ENCODE results near the gene GPSM1. TPM values are rescaled to one million over a fixed set of nuclear protein-coding genes. Genes with fewer than 3 reads are reported as not detected.
A peak's percentile ranks its signal among the peaks of the same experiment; 100 is the strongest.

GPSM1 gene
- total RNA-seq, 1 donor from 2014 or later = 24.6 TPM

DNA sequence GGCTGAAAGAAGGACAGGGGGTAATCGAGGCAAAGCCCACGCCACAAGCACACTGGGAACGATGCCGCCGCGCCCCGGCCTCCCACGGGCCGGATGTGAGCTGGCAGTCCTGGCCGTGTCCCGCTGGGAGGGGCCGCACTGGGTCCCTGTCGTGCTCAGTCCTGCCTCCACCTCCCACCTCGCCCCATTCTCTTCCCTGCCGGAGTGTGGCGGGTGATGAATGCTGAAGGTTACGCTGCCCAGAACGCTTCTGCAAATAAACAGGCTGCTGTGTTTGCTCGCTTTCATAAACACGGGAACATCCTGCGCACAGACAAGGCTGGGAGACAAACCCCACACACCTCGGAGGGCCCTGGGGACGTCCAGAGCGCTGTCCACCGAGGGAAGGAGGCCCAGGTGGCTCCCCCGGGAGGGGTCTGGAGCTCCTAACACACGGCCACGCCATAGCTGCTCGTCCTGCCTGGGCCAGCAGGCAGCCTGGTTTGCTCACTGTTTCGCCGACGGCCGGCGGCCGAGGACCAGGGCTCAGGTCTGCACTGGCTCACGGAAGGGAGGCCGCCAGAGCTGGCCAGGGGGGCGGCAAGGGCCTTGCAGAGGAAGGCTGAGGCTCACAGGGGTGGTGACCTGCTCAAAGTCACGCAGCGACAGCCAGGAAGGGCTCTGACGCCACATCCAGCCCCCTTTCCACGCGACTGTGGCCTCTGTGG lies 33.9 kb downstream of the GPSM1 start:
- DNase-seq (ENCODE audit: low spot score) = peak; percentile 53

DNA sequence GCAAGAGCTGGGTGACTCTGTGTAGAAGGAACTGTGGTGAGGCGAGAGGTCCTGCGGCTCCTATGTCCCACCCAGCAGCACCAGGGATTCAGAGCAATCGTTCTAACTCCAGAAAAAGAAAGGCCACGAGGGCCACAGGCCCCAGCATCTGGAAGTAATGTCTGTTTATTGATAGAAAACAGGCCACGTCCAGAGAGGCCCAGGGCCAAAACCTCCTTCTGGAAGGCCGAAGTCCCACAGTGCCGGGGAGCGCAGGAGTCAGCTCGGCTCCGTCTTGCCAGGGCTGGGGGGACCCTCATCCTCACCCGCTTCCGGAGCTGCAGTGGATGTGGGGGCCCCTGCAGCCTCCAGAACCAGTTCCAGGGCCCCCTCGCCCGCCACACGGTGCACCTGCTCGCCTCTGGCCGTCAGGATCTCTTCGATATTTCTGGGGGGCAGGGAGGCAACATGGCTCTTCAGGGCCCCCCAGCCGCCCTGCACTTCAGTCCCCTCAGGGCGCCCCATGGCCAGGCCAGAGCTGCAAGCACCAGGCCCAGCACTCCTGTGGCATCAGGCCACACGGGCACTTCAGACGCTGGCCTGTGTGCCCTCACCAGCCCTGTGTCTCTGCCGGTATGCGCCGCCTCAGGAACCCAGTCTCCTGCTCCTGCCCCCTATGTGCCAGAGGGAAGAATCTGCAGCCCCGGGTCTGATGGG lies 34.6 kb downstream of the GPSM1 start:
- peak; percentile 46 for DNase-seq (ENCODE audit: low spot score)

DNA sequence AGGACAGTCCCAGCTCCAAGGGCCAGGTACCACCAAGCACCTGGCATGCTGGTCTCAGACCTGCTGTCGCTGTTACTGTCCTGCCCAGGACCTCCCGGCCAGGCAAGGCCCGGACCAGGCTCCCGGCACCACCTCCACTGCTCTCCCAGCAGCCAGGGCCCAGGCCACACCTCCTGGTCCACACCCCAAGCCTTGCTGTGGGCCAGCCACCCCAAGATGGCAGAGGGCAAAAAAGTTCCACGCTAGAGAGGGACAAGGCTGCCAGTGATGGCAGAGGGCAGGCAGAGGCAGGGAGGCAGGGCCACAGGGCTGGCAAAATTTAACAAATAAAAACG lies 35.1 kb downstream of the GPSM1 start:
- DNase-seq (ENCODE audit: low spot score) = no peak

DNA sequence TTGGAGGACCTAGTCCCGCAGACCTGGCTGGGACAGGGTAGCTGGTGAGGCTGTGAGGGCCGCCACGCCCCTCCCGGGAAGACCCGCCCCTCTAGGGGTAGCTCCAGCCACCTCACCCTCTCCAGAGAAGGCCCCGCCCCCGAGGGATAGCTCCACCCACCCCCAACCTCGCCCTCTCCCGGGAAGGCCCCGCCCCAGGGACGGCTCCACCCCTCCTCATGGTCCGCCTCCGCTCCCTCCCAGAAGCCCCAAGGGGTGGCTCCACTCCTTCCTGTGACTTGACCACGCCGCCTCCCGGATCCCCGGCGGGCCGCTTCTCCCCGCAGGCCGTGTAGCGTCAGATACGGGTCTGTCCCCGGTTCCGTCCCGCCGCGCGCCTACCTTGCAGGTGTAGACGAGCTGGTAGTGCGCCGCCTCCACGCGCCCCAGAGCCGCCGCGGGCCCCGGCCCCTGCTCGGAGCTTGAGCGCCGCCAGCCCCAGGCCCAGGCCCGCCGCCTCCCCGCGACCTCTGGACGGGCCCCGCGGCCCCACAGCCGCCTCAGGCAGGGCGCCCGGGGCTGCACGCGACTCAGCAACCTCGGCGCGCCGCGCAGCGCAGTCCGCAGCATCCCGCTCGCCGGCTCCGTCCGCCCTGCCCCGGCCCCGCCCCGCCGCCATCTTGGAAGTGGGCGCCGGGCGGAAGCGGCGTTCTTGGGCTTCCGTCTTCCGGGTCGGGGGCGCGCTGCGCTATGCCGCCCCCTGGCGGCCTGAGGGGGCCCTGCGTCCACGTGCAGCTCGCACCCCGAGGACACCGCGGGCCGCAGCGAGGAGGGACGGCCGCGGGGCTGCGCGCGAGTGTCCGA lies 36.0 kb downstream of the GPSM1 start, which contains the start of gene DNLZ:
TSS of gene DNLZ (minus strand) at position 639 of the 843 bp plus-strand sequence. CDS start at position 609, 30 bp downstream.
- DNase-seq (ENCODE audit: low spot score) = peak; percentile 97

DNA sequence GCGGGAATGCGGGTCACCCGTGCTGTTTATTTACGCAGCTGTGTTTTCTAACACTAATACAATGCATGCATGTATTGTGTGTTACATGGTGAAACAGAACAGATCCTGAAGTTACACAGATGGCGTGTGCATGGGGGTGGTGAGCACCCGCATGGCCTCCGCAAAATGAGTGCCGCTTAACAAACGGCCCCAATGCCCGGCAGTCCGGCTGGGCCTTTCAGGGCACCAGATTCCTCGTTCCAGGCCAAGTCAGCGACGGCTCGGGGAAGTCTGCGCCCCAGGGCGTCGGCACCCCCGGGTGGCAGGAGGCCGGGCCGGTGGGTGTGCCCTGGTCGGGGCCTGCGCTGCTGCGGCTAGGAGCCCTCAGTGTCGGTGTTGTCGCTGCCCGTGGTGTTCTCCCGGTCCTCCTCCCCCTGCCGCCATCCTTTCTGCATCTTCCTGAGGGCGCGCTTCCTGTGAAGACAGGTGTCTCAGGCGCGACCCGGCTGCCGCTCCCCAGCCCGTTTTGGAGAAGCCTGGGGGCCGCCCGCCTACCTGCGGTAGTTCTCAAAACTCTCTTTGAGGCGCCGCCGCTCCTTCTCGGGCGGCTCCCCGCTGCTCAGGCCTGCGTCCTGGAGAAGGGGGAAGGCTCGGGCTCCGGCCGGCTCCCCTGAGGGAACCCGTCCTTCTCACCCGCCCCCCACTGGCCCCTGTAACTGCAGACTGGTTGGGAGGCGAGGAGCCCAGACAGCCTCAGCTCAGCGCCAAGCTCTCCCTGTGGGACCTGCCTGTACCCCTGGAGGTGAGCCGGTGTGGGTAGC lies 36.8 kb downstream of the GPSM1 start:
- no peak for DNase-seq (ENCODE audit: low spot score)

DNA sequence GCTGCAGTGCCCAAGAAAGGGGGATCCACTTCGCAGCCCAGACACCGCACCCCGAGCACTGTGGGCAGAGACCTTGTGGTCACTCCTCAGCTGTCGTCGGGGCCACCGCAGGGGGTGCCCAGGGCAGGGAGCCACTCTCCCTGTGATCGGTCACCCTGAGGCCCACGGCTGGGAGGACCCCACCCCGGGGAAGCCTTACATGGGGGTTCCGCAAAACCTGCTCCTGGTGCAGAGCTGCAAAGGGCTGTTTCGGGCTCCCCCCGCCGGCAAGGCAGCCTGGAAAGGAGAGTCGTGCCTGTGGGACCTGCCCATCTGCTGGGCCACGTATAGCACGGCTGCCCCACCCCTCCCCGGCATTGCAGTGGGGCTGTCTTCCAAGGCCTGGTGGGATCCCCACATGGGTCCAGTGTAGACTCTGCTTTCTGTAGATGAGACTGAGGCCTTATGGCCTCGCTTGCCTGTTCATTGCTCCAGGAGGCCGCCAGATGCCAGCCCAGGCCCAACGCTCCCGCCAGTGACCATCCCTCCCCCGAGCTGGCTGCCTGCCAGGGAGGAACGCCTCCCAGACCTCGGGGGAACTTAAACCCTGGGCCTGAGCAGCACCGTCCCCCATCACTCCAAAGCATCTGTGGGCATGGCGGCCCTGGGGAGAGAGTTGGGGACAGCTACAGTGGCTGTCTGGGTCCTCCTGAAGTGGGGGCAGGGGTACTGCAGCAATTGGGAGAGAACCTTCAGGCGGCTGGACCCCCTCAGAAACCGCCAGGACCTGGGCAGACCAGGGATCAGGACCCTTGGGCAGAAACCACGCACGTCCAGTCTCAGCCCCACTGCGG lies 37.8 kb downstream of the GPSM1 start:
- DNase-seq (ENCODE audit: low spot score) = no peak

DNA sequence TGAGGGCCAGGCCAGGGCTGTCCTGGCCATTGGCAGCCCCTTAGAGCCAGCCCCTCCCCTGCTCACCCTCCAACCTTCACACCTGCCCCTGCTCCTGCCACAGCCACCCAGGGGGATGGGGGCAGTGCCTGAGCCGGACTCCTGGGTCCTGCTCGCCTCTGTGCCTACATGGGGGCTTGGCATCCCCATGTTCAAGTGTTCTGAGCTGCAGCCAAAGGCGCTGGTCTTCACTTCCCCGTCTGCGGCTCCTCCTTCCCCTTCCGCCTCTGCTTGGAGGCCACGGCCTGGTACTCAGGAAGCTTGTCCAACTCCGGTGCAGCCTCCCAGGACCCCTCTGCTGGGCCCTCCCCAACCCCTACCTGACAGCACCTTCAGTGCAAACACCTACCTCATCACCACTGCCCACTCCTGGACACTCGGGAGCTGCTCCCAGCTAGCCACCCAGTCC lies 38.5 kb downstream of the GPSM1 start:
- no peak for DNase-seq (ENCODE audit: low spot score)

DNA sequence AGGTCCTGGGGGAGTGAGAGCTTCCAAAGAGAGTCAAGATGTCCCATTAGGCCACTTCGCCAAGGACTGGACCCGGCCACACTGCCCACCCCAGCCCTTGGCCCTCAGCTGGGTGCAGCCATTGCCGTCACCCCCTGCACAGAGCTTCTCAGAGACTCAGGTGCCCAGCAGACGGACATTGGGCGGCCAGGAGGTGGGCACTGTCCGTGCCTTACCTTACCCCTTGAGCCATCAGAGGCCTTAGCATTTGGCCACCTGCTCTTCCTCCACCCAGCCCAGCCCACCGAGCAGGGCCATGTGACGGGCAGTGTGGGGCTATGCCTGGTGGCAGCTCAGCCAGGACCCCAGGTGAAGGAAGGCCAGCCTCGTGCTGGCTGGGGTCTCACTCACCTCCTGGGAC lies 39.5 kb downstream of the GPSM1 start:
- DNase-seq (ENCODE audit: low spot score) = no peak

DNA sequence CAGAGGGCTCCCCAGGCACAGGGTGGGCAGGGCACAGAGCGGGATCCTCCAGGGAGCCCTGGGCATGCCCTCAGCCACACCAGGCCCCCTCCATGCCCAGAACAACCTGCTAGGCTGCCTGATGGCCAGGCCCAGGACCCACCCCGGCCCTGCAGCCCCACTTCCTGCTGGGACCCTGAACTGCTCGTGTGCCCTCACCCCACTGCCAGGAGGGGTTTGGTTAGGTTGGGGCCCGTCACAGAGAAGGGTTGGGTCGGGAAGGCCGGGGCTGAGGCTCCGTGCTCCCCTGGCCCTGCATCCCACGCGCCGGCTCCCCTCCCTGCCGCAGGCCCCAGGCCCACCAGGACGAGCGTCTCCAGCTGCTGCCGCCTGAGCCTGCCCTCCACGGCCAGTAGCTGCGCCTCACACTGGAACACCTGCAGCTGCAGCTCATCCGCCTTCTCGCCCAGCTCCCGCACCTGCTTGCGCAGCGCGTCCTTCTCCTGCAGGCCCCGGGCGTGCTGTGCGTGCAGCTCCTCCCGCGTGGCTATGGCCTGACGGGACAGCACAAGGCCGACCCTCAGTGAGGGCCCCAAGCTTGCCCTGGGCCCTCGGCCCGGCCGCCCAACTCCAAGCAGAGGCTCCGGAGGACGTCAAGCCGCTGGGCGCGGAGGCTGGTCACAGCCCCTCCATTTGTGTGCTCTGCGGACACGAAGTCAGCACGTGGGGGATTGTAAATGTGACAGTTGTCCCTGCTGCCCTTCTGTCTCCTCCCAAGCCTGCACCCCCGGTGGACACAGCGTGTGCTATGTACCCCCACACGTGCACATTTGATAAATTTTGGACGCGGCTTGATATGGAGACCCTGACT lies 40.2 kb downstream of the GPSM1 start:
- no peak for DNase-seq (ENCODE audit: low spot score)

DNA sequence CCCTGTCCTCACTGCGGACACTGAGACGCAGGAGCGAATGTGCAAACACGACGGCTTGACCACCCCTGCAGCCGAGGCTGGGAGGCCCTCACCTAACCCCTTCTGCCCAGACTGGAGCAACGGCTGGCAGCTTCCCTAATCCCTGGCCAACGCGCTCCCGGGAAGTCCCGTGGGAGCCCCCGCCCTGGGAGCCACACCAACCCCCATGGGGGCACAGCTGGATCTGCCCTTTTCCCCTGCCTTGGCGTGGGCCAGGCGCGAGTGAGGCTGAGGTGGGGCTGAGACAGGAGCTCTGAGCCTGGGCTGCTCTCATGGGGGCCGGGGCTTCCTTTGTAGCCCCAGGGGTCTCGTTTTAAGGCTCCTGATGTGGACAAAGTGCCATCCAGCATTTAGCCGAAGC lies 40.9 kb downstream of the GPSM1 start:
- DNase-seq (ENCODE audit: low spot score) = no peak

DNA sequence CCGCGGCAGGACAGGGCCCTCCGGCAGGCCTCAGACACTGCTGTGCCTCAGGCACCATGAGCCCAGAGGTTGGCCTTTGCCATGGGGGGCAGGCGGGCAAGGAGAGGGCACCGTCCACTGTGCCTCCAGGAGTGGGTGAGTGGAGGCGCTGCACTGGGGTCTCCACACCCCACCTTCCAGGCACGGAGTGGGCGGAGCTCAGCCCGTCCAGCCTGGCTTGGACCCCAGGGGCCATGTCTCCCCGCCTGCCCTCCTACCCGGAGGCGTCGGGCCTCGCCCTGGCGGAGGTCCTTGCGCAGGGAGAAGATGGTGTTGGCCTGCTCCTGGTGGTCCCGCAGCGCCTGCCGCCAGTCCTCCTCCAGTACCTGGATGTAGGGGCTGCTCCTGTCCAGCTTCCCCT lies 42.7 kb downstream of the GPSM1 start:
- DNase-seq (ENCODE audit: low spot score) = no peak

DNA sequence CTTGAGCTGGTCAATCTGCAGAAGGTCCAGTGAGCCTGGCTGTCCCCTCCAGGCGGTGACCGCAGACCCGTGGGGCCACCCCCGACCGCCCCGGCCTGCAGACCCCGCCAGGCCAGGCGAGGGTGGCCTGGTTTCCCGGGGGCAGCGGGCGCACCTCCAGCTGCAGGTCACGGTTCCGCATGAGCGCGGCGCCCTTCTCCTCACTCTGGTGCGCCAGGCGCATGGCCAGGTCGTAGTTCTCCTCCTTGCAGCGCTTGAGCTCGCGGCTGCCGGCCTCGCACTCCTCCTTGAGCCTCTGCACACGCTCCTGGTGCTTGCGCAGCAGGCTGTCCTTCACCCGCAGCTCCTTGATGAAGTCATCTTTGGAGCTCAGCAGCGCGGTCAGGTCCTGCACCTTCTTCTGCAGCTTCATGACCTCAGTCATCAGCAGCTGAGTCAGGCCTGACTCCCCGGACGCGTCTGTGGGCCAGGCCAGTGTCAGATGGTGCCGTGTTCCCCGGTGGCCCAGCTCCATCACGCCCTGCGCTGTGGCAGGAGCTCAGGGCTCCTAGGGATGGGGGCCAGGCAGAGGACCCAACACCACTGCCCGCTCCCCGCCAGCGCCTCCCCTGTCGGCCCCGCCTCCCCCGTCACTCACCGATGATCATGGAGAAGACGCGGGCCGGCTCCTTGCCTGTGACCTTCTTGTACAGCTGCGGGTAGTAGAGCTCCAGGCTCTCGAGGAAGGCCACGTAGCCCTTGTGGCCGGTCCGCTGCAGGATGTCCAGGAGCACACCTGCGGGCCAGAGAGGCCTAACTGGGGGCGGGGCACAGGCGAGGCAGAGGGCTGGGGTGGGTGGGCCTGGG lies 43.6 kb downstream of the GPSM1 start:
- DNase-seq (ENCODE audit: low spot score) = no peak

DNA sequence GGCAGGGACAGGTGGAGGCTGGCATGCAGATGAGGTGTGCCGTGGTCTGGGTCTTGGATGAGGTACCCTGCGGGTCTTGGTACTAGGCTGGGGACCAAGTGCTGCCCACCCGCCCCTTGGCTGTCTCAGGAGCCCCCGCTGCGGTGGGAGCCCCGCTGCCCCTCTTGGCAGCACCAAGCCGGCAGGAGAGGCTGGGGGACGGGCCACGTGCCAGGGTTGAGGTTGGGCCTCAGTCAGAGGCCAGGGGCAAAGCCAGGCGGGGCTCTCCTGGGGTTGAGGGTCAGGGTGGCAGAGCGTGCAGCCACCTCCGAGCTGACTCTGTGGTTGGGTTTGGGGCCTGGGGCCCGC lies 44.2 kb downstream of the GPSM1 start:
- DNase-seq (ENCODE audit: low spot score) = no peak

DNA sequence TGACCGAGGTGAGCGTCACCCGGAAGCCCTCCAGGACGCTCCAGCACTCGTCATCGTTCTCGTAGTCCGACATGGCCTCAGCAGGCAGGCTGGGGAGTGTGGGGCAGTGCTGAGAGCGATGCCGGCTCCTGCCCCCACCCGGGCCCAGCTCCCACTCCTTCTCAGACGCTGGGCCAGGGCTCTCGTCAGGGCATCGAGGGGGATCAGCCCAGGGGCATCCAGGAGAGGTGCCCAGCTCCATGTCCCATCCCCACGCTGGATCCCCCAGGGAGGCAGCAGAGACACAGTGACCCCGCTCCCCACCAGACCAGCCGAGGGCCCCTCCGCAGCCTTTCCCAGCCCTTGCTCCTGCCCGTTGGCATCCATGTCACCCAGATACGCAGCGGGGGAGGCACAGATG lies 44.7 kb downstream of the GPSM1 start:
- DNase-seq (ENCODE audit: low spot score) = no peak

DNA sequence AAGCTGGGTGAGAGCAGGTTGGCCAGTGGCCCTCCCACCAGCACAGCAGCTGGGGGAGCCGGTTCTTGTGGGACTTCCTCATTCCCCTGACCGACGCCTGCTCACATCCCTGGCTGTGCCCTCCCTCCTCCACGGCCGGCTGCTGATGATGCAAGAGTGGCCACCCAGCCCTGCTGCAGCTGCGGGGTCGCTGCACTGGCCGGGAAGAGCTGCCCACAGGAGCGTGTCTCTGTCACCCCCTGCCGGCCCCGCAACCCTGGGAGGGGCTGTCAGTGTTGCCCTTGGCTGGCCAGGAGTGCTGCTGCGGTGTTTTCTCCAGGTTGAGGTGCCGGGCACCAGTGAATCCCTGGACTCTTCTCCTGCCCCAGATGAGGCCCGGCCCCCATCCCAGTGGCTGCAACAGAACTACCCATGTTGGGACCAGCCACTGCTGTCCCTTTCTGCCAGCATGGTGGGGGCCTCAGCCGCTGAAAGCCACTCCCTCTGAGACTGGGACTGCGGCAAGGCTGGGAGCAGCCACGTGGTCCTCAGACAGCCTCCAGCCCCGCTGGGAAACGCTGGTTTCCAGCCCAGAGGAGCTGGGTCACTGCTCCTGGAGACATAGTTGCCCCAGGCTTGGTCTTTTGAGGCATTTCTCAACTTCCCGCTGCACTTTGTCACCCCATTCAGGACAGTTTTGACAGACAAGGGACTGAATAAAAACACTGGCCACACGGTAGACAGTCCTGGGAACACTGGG lies 45.4 kb downstream of the GPSM1 start:
- DNase-seq (ENCODE audit: low spot score) = peak; percentile 67

DNA sequence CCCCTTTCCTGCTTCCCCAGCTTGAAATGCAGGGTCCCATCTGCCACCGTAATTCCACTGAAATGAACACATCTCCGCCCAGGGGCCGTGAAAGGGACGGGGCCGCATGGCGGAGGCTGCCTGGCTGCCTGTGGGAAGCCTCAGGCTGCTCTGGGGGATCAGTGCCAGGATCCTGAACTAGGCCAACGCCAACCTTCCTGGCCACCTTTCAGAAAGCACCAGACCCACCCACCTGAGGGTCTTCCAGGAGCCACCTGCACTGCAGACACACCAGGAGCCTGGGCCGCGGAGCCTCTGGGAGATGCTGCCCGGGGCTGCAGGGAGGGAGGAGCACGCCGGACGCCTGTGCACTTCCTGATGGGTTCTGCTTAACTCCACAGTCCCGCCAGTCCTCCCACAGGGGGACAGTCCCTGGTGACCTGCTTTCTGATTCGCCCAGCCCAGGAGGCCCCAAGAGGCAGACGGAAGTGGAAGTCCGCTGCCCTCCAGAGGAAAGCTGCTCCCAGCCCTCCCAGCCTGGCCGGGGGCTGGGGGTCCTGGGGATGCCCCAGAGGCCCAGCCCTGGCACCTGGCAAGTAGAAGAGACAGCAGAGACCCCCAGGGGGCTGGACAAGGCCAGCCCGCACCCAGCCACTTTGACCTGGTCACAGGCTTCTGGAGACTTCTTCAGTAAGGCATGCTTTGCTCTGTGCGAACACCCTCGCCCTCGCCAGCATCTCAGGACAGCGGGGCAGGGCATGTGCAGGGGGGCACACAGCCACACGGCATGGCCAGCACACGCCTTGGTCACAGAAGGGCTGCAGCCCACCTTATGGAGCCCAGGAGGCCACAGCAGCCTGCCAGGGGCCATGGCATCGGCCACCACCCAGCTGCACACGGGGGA lies 46.2 kb downstream of the GPSM1 start, which contains the start of gene CARD9:
TSS of gene CARD9 (minus strand) at position 370 of the 883 bp plus-strand sequence. CDS start 1,591 bp downstream, outside the sequence.
- DNase-seq (ENCODE audit: low spot score) = peak; percentile 49

DNA sequence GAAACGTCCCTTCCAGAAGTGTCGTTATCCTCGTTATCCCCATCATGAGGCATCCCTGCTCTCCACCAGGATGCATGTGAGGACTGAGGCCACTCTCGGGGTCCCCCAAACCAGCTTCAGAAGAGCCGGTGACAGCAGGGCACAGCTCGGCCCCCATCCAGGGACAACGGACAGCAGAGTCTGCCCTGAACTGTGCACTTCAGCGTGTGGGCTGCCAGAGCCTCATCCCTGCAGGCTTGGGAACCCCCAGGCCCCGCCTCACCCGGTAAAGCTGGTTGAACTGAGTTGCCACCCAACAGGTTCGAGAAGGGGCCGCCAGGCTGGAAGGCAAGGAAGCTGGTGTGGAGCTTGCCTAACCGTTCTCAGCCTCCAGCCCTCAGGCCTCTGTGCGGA lies 46.8 kb downstream of the GPSM1 start:
- DNase-seq (ENCODE audit: low spot score) = no peak
